GM12878 (cell line): Measurements from ENCODE around the gene OR10H4. TPM values are rescaled to one million over a fixed set of nuclear protein-coding genes. Genes with fewer than 3 reads are reported as not detected.

ENCODE experiments used
- ATAC-seq: fragments of 200-7000 bp; cut with Tn5 transposase; 3 replicates; pipeline ENCODE4 v1.9.1; 2020; ENCODE audit warnings: mild to moderate bottlenecking, moderate library complexity
- BruUV-seq: library from RNA; stranded (reverse); fragments of 400-500 nt; replicated peaks from 2 replicates; lab custom pipeline; 2021; lab: Mats Ljungman, UMichigan
- CTCF ChIA-PET: fragments of 300-600 bp; sonication (Branson Sonifier 250); formaldehyde crosslinking; extraction: SDS; loops from one replicate; lab custom pipeline; 2021; ENCODE audit warnings: inconsistent platforms; lab: Yijun Ruan, JAX
- POLR2A ChIA-PET: fragments of 350-600 bp; formaldehyde crosslinking; extraction: SDS; loops from one replicate; lab custom pipeline; 2021; ENCODE audit warnings: inconsistent platforms; lab: Charles Lee
- RAD21 ChIA-PET: fragments of 300-600 bp; sonication (Branson Sonifier 250); formaldehyde crosslinking; loops from one replicate; lab custom pipeline; 2023; ENCODE audit warnings: antibody characterized with exemption; ENCODE audit not compliant: unreplicated experiment; lab: Charles Lee
- SMC1A ChIA-PET: fragments of 300-600 bp; sonication (Branson Sonifier 250); formaldehyde crosslinking; loops from one replicate; lab custom pipeline; 2023; ENCODE audit not compliant: unreplicated experiment, uncharacterized antibody; lab: Charles Lee
- DNase-seq: peaks from one replicate; pipeline ENCODE4 v3.0.0-alpha.2; 2011; ENCODE audit warnings: low read depth, low spot score
- FAIRE-seq: peaks from 3 replicates; lab custom pipeline; 2011; peaks lifted over from hg19 to GRCh38; lab: Jason Lieb, UNC
- H2AFZ ChIP-seq: 2 replicates; pipeline ENCODE4 v1.6.0; 2011; ENCODE audit warnings: low read depth, low read length, control low read depth; ENCODE audit not compliant: control insufficient read depth
- H3K27ac ChIP-seq: 2 replicates; pipeline ENCODE4 v1.5.1; 2011; ENCODE audit warnings: control low read depth; ENCODE audit not compliant: control insufficient read depth, insufficient read depth
- H3K27me3 ChIP-seq, 2 experiments: replicated peaks in 1 of 2; 2 replicates each; pipeline versions ENCODE4 v1.6.0 to v1.6.1; 2011; ENCODE audit warnings: low read length in 1 of 2; ENCODE audit not compliant: control insufficient read depth in 2 of 2, insufficient read depth in 2 of 2
- H3K36me3 ChIP-seq, 2 experiments: 2 replicates each; pipeline ENCODE4 v1.5.1; 2011; ENCODE audit warnings: low read length in 1 of 2; ENCODE audit not compliant: control insufficient read depth in 2 of 2, insufficient read depth in 2 of 2
- H3K4me1 ChIP-seq: 2 replicates; pipeline ENCODE4 v1.6.1; 2011; ENCODE audit warnings: mild to moderate bottlenecking, low read length, moderate library complexity, mixed read lengths; ENCODE audit not compliant: control insufficient read depth, insufficient read depth
- H3K4me2 ChIP-seq: 2 replicates; pipeline ENCODE4 v1.6.0; 2011; ENCODE audit warnings: control low read depth; ENCODE audit not compliant: control insufficient read depth, insufficient read depth
- H3K4me3 ChIP-seq: fragments of 200-600 bp; sonication (generic); 2 replicates; pipeline ENCODE4 v1.5.1; 2016
- H3K79me2 ChIP-seq: 2 replicates; pipeline ENCODE4 v1.6.0; 2011; ENCODE audit warnings: low read length; ENCODE audit not compliant: control insufficient read depth, insufficient read depth
- H3K9ac ChIP-seq: 2 replicates; pipeline ENCODE4 v1.8.0; 2011; ENCODE audit warnings: low read length, control low read depth, mixed read lengths; ENCODE audit not compliant: control insufficient read depth, insufficient read depth
- H3K9me3 ChIP-seq: replicated peaks from 3 replicates; pipeline ENCODE4 v1.5.1; 2011; ENCODE audit warnings: mild to moderate bottlenecking, low read length; ENCODE audit not compliant: control insufficient read depth, insufficient read depth
- H4K20me1 ChIP-seq: 2 replicates; pipeline ENCODE4 v1.6.0; 2011; ENCODE audit not compliant: control insufficient read depth, insufficient read depth
- CBX3 ChIP-seq: fragments of 200-600 bp; sonication (generic); IDR thresholded peaks from 2 replicates; pipeline ENCODE4 v1.6.1; 2016; ENCODE audit warnings: low read depth, borderline replicate concordance
- CEBPB ChIP-seq, 2 experiments: fragments of 150-350 bp in 1 of 2; IDR thresholded peaks; 2 replicates each; pipeline ENCODE4 v1.6.1; 2012 to 2014; ENCODE audit warnings: low read depth in 2 of 2, low read length in 2 of 2, borderline replicate concordance in 1 of 2, inconsistent platforms in 1 of 2
- HDAC6 ChIP-seq: fragments of 200-600 bp; sonication (generic); IDR thresholded peaks from one replicate; pipeline ENCODE4 v1.8.0; 2017; ENCODE audit warnings: antibody characterized with exemption; ENCODE audit not compliant: unreplicated experiment
- KDM1A ChIP-seq: fragments of 200-600 bp; sonication (generic); IDR thresholded peaks from 2 replicates; pipeline ENCODE4 v1.6.1; 2016; ENCODE audit warnings: borderline replicate concordance
- NFXL1 ChIP-seq: fragments of 450-650 bp; IDR thresholded peaks from 2 replicates; pipeline ENCODE4 v1.6.1; 2017; ENCODE audit warnings: antibody characterized with exemption, mild to moderate bottlenecking, borderline replicate concordance
- NR2F1 ChIP-seq: fragments of 450-650 bp; conservative IDR thresholded peaks from 2 replicates; pipeline ENCODE4 v1.6.1; 2017; ENCODE audit warnings: mild to moderate bottlenecking
- SMAD1 ChIP-seq: fragments of 450-650 bp; IDR thresholded peaks from 2 replicates; pipeline ENCODE4 v1.6.1; 2018; ENCODE audit warnings: mild to moderate bottlenecking, low read depth; ENCODE audit not compliant: partially characterized antibody
- SMAD5 ChIP-seq: IDR thresholded peaks from 2 replicates; pipeline ENCODE4 v1.6.1; 2016; ENCODE audit warnings: antibody characterized with exemption, low read depth
- SUZ12 ChIP-seq: fragments of 200-600 bp; sonication (generic); IDR thresholded peaks from one replicate; pipeline ENCODE4 v1.6.1; 2018; ENCODE audit warnings: antibody characterized with exemption, mild to moderate bottlenecking; ENCODE audit not compliant: unreplicated experiment
- YY1 ChIP-seq: IDR thresholded peaks from 2 replicates; pipeline ENCODE4 v1.6.1; 2011; ENCODE audit warnings: low read depth, mild to moderate bottlenecking, low read length
- WGBS: methylation state at CpG from one replicate; pipeline ENCODE4 v1.1.6; 2016; ENCODE audit warnings: low lambda C conversion rate; ENCODE audit not compliant: insufficient replicate concordance, insufficient coverage; ENCODE audit errors: missing lambda C conversion rate; 5-methylcytosine and 5-hydroxymethylcytosine counted together
- in situ Hi-C: fragments of 300-500 bp; cut with MboI; formaldehyde crosslinking; loops from 9 replicates; pipeline ENCODE4 v1.14.3; 2018; ENCODE audit warnings: mixed read lengths
- intact Hi-C: fragments of 100-400 bp; cut with micrococcal nuclease; formaldehyde crosslinking; loops from one replicate; pipeline ENCODE4 v1.14.2; 2022; ENCODE audit not compliant: unreplicated experiment
- polyA plus RNA-seq, 11 experiments: library from polyadenylated mRNA; depleted of rRNA in 4 of 11; unstranded in 6 of 11; stranded (reverse) in 5 of 11; fragments of >200 nt; fragmentation: Nextera tagmentation in 4 of 11; fragmentation: Illumina TruSeq in 1 of 11; extraction: Ambion mirVana in 4 of 11; extraction: Trizol in 1 of 11; gene quantifications; 1 replicate in 1 of 11; 2 replicates in 10 of 11; pipeline versions ENCODE4 v1.2.1 to v1.2.3, GENCODE V29; 2011 to 2016; ENCODE audit warnings: inconsistent platforms in 2 of 11, missing spikeins in 2 of 11, low read depth in 1 of 11
- total RNA-seq, 4 experiments: library from RNA; depleted of rRNA in 3 of 4; stranded (reverse); fragments of >200 nt in 3 of 4; fragmentation: Illumina TruSeq in 1 of 4; extraction: Trizol in 1 of 4; gene quantifications; 2 replicates each; pipeline versions ENCODE4 v1.2.1 to v1.2.3, GENCODE V29; 2013 to 2021
- TF ChIP-seq, protein P1 (sequence below): IDR thresholded peaks from 2 replicates; pipeline ENCODE4 v1.6.1; 2012; ENCODE audit warnings: low read depth, low read length, improper control_type of control experiment
- TF ChIP-seq, protein P2 (sequence below): fragments of 450-650 bp; formaldehyde crosslinking; IDR thresholded peaks from 2 replicates; pipeline ENCODE4 v1.4.0; 2020; ENCODE audit warnings: mild to moderate bottlenecking, moderate library complexity

OR10H4 gene
- total and polyA plus RNA-seq, 10 of the 15 experiments (the other 5 are each of a cell fraction or from before 2014, with no cell fraction given): not detected

DNA sequence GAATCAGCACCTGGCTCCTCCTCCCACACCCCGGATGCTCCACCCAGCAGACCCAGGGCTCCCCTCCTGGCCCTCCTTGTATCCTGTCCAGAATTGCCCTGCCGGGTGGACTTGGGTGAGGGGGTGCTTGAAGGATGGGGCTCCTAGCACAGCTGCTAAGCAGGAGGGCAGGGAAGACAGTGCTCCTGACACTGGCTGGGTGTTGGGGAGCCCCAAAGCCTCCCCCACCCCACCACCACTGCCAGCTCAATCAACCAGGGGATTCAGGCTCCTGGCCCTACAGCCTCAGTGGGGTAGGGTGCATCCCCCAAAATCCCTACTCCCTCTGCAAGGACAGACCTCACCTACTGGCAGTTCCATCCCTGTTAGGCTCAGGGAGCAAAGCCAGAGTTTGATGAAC, 11.9 kb upstream of the OR10H4 start:
- no peak for ATAC-seq
- no peak overlapping the region for H3K27ac ChIP-seq
- SMC1A ChIA-PET: no interaction called here
- no peaks in the 10 kb centered on the region for H3K36me3 ChIP-seq
- H2AFZ ChIP-seq: no peak overlapping the region
- no peak for TF ChIP-seq KDM1A
- TF ChIP-seq SMAD1: no peak
- TF ChIP-seq CBX3: no peak
- no peak for TF ChIP-seq YY1
- TF ChIP-seq SMAD5: no peak
- no peak for TF ChIP-seq NFXL1
- H3K4me3 ChIP-seq: no peak overlapping the region
- FAIRE-seq: no peak
- POLR2A ChIA-PET: no interaction called here
- H3K27me3 ChIP-seq: no peaks in the 10 kb centered on the region; a peak in 1 of 4 replicates
- 6% methylated on average over 2 of the region's 2 CpGs for WGBS
- RAD21 ChIA-PET: no interaction called here
- no peak overlapping the region for H3K9ac ChIP-seq
- CTCF ChIA-PET: no interaction called here
- no peaks in the 10 kb centered on the region for H3K79me2 ChIP-seq
- no peaks in the 10 kb centered on the region for H3K4me1 ChIP-seq
- H3K9me3 ChIP-seq: no peaks in the 10 kb centered on the region; the same call in 2 of the 3 replicates
- H3K4me2 ChIP-seq: no peak overlapping the region
- intact Hi-C loops (no loop called here), in situ Hi-C loops (no loop called here)
- BruUV-seq: no TSS peak
- no peak for DNase-seq
- no peaks in the 10 kb centered on the region for H4K20me1 ChIP-seq

DNA sequence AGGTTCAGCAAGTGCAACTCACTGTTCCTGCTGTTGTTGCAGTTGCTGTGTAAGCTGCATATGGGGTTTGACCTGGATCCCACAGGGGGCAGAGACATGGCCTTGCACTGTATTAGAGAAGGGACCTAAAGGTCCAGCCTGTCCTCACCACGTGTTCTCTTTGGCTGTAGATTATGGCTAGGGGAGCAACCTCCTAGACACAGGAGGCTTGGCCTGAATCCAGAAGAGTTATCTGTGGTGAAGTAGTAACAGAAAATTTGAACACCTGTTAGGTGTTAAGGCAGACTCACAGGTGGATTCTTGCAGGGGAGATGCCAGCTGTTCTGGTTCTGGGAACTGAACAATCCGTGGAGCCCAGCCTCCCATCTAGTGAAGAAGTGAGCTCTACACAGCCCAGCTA, 11.0 kb upstream of the OR10H4 start:
- RAD21 ChIA-PET: no interaction called here
- H3K27me3 ChIP-seq: no peaks in the 10 kb centered on the region; a peak in 1 of 4 replicates
- H3K4me2 ChIP-seq: no peak overlapping the region
- H2AFZ ChIP-seq: no peak overlapping the region
- WGBS: 0% methylated on average over 2 of the region's 2 CpGs
- no peak overlapping the region for H3K9ac ChIP-seq
- POLR2A ChIA-PET: no interaction called here
- H4K20me1 ChIP-seq: no peaks in the 10 kb centered on the region
- DNase-seq: no peak
- intact Hi-C loops (no loop called here), in situ Hi-C loops (no loop called here)
- H3K4me3 ChIP-seq: no peak overlapping the region
- H3K36me3 ChIP-seq: no peaks in the 10 kb centered on the region
- no peaks in the 10 kb centered on the region; the same call in 2 of the 3 replicates for H3K9me3 ChIP-seq
- no TSS peak for BruUV-seq
- no peaks in the 10 kb centered on the region for H3K4me1 ChIP-seq
- ATAC-seq: no peak
- SMC1A ChIA-PET: no interaction called here
- no peak overlapping the region for H3K27ac ChIP-seq
- no peak for FAIRE-seq
- CTCF ChIA-PET: no interaction called here
- H3K79me2 ChIP-seq: no peaks in the 10 kb centered on the region
- TF ChIP-seq, protein P1, sequence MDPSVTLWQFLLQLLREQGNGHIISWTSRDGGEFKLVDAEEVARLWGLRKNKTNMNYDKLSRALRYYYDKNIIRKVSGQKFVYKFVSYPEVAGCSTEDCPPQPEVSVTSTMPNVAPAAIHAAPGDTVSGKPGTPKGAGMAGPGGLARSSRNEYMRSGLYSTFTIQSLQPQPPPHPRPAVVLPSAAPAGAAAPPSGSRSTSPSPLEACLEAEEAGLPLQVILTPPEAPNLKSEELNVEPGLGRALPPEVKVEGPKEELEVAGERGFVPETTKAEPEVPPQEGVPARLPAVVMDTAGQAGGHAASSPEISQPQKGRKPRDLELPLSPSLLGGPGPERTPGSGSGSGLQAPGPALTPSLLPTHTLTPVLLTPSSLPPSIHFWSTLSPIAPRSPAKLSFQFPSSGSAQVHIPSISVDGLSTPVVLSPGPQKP: no peak
- no peak for TF ChIP-seq SUZ12
- TF ChIP-seq, protein P2, sequence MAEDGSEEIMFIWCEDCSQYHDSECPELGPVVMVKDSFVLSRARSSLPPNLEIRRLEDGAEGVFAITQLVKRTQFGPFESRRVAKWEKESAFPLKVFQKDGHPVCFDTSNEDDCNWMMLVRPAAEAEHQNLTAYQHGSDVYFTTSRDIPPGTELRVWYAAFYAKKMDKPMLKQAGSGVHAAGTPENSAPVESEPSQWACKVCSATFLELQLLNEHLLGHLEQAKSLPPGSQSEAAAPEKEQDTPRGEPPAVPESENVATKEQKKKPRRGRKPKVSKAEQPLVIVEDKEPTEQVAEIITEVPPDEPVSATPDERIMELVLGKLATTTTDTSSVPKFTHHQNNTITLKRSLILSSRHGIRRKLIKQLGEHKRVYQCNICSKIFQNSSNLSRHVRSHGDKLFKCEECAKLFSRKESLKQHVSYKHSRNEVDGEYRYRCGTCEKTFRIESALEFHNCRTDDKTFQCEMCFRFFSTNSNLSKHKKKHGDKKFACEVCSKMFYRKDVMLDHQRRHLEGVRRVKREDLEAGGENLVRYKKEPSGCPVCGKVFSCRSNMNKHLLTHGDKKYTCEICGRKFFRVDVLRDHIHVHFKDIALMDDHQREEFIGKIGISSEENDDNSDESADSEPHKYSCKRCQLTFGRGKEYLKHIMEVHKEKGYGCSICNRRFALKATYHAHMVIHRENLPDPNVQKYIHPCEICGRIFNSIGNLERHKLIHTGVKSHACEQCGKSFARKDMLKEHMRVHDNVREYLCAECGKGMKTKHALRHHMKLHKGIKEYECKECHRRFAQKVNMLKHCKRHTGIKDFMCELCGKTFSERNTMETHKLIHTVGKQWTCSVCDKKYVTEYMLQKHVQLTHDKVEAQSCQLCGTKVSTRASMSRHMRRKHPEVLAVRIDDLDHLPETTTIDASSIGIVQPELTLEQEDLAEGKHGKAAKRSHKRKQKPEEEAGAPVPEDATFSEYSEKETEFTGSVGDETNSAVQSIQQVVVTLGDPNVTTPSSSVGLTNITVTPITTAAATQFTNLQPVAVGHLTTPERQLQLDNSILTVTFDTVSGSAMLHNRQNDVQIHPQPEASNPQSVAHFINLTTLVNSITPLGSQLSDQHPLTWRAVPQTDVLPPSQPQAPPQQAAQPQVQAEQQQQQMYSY: no peak
- TF ChIP-seq HDAC6: no peak
- TF ChIP-seq NR2F1: no peak
- TF ChIP-seq CEBPB (IDR thresholded peaks at IDR 0.05; ENCODE audit: borderline replicate concordance in 1 of 2, low read depth in 2 of 2, low read length in 2 of 2): no peak
